ENCODE results near the gene CEP68.
A peak's percentile ranks its signal among the peaks of the same experiment; 100 is the strongest.

- peak; percentile 43 to 84 (median 77) for TF ChIP-seq CTCF (IDR thresholded peaks at IDR 0.05)
- no peak for TF ChIP-seq POLR2A (IDR thresholded peaks at IDR 0.05)
- TF ChIP-seq EP300 (IDR thresholded peaks at IDR 0.05) = peak in 1 of 2 donors; percentile 79
Measured at GRCh38 chr2:65064728-65065552, 8.7 kb downstream of the CEP68 start.

Measured in tibial nerve (tissue), 4 donors.